H1 (cell line): ENCODE results near the gene ST8SIA4. TPM values are rescaled to one million over a fixed set of nuclear protein-coding genes. Genes with fewer than 3 reads are reported as not detected.

ENCODE experiments used
- CTCF ChIA-PET: fragments of 300-600 bp; sonication (Branson Sonifier 250); formaldehyde crosslinking; loops from one replicate; lab custom pipeline; 2021; ENCODE audit not compliant: partially characterized antibody; lab: Charles Lee
- POLR2A ChIA-PET: fragments of 300-600 bp; sonication (Branson Sonifier 250); formaldehyde crosslinking; loops from one replicate; lab custom pipeline; 2021; ENCODE audit warnings: inconsistent platforms; ENCODE audit not compliant: partially characterized antibody; lab: Charles Lee
- DNase-seq, 2 experiments: peaks; one replicate each; pipeline versions ENCODE4 v3.0.0 to v3.0.0-alpha.2; 2010 to 2022; ENCODE audit warnings: low spot score in 2 of 2, low read depth in 1 of 2, mixed read lengths in 1 of 2
- FAIRE-seq: peaks from 2 replicates; lab custom pipeline; 2011; peaks lifted over from hg19 to GRCh38; lab: Jason Lieb, UNC
- H2AFZ ChIP-seq: 2 replicates; pipeline ENCODE4 v1.8.1; 2012; ENCODE audit warnings: low read length, inconsistent platforms
- H2AK5ac ChIP-seq: 2 replicates; pipeline ENCODE4 v1.6.1; 2013; ENCODE audit warnings: low read depth, low read length
- H2BK120ac ChIP-seq: replicated peaks from 2 replicates; pipeline ENCODE3; 2013; ENCODE audit warnings: low read depth, low read length, inconsistent platforms
- H2BK12ac ChIP-seq: 2 replicates; pipeline ENCODE4 v1.6.1; 2013; ENCODE audit warnings: low read depth, low read length
- H2BK15ac ChIP-seq: 2 replicates; pipeline ENCODE4 v1.6.1; 2013; ENCODE audit warnings: low read length
- H2BK20ac ChIP-seq: 2 replicates; pipeline ENCODE4 v1.6.1; 2013; ENCODE audit warnings: low read length
- H2BK5ac ChIP-seq: 2 replicates; pipeline ENCODE4 v1.6.1; 2013; ENCODE audit warnings: low read depth, low read length
- H3K14ac ChIP-seq: 2 replicates; pipeline ENCODE4 v1.6.1; 2013; ENCODE audit warnings: inconsistent platforms; ENCODE audit not compliant: insufficient read length
- H3K18ac ChIP-seq: 2 replicates; pipeline ENCODE4 v1.6.1; 2013; ENCODE audit warnings: low read length; ENCODE audit errors: extremely low read depth
- H3K23ac ChIP-seq: 2 replicates; pipeline ENCODE4 v1.6.1; 2013; ENCODE audit warnings: inconsistent platforms; ENCODE audit not compliant: insufficient read length
- H3K23me2 ChIP-seq: 2 replicates; pipeline ENCODE4 v1.6.1; 2013; ENCODE audit warnings: low read depth, low read length
- H3K27ac ChIP-seq: 2 replicates; pipeline ENCODE4 v1.6.1; 2011; ENCODE audit warnings: low read depth, low read length, inconsistent platforms
- H3K27me3 ChIP-seq, 4 experiments: replicated peaks in 1 of 4; 1 replicate in 1 of 4; 2 replicates in 3 of 4; pipeline versions ENCODE4 v1.6.1 to v1.8.1; 2011 to 2013; ENCODE audit warnings: low read length in 3 of 4, mild to moderate bottlenecking in 3 of 4, inconsistent platforms in 2 of 4, mixed read lengths in 2 of 4, moderate library complexity in 1 of 4; ENCODE audit not compliant: control insufficient read depth in 3 of 4, insufficient read depth in 3 of 4; ENCODE audit errors: extremely low read depth in 1 of 4
- H3K36me3 ChIP-seq, 4 experiments: 2 replicates each; pipeline versions ENCODE4 v1.6.1 to v1.8.1; 2011 to 2013; ENCODE audit warnings: mild to moderate bottlenecking in 4 of 4, low read length in 3 of 4, moderate library complexity in 2 of 4, control low read depth in 1 of 4, inconsistent platforms in 1 of 4; ENCODE audit not compliant: insufficient read depth in 4 of 4, control insufficient read depth in 2 of 4
- H3K4ac ChIP-seq: replicated peaks from 2 replicates; pipeline ENCODE3; 2013; ENCODE audit warnings: low read length, low read depth, mixed read lengths, inconsistent platforms; ENCODE audit not compliant: insufficient read length
- H3K4me1 ChIP-seq, 4 experiments: replicated peaks in 1 of 4; 1 replicate in 1 of 4; 2 replicates in 3 of 4; pipeline versions ENCODE4 v1.6.1 to v1.8.1; 2011 to 2013; ENCODE audit warnings: low read length in 3 of 4, inconsistent platforms in 2 of 4, mixed read lengths in 1 of 4; ENCODE audit not compliant: insufficient read depth in 4 of 4, control insufficient read depth in 3 of 4
- H3K4me2 ChIP-seq, 2 experiments: 2 replicates each; pipeline versions ENCODE4 v1.6.1 to v1.8.1; 2011 to 2013; ENCODE audit warnings: low read depth in 2 of 2, low read length in 2 of 2, control low read depth in 1 of 2, inconsistent platforms in 1 of 2, mild to moderate bottlenecking in 1 of 2; ENCODE audit not compliant: insufficient read depth in 1 of 2
- H3K4me3 ChIP-seq, 4 experiments: fragments of 200-600, 300-600 bp in 1 of 4; sonication (generic), shearing (Covaris generic), sonication (Bioruptor Twin) in 1 of 4; 2 replicates each; pipeline versions ENCODE4 v1.5.1 to v1.8.1; 2011 to 2016; ENCODE audit warnings: low read length in 4 of 4, low read depth in 3 of 4, control low read depth in 2 of 4, inconsistent platforms in 2 of 4, mild to moderate bottlenecking in 2 of 4, mixed read lengths in 1 of 4, moderate library complexity in 1 of 4; ENCODE audit not compliant: insufficient read depth in 2 of 4; ENCODE audit errors: extremely low read depth in 1 of 4
- H3K56ac ChIP-seq: replicated peaks from 2 replicates; pipeline ENCODE3; 2013; ENCODE audit warnings: low read depth, mild to moderate bottlenecking, mixed read lengths, low read length, inconsistent platforms; ENCODE audit not compliant: insufficient read length
- H3K79me1 ChIP-seq: 2 replicates; pipeline ENCODE4 v1.6.1; 2013; ENCODE audit warnings: low read depth, low read length, control low read depth
- H3K79me2 ChIP-seq, 2 experiments: 2 replicates each; pipeline versions ENCODE4 v1.6.1 to v1.8.1; 2012 to 2013; ENCODE audit warnings: low read length in 2 of 2, mild to moderate bottlenecking in 2 of 2, inconsistent platforms in 1 of 2; ENCODE audit not compliant: insufficient read depth in 2 of 2, control insufficient read depth in 1 of 2
- H3K9ac ChIP-seq, 4 experiments: replicated peaks in 1 of 4; 1 replicate in 1 of 4; 2 replicates in 3 of 4; pipeline versions ENCODE4 v1.6.1 to v1.8.1; 2011 to 2013; ENCODE audit warnings: low read depth in 3 of 4, low read length in 3 of 4, control low read depth in 2 of 4, mild to moderate bottlenecking in 2 of 4, moderate library complexity in 2 of 4, inconsistent platforms in 1 of 4; ENCODE audit errors: extremely low read depth in 1 of 4
- H3K9me3 ChIP-seq, 2 experiments: 2 replicates each; pipeline versions ENCODE4 v1.6.1 to v1.8.1; 2012 to 2013; ENCODE audit warnings: mild to moderate bottlenecking in 2 of 2, moderate library complexity in 2 of 2, control low read depth in 1 of 2, inconsistent platforms in 1 of 2, low read depth in 1 of 2, low read length in 1 of 2, mixed read lengths in 1 of 2; ENCODE audit not compliant: insufficient read depth in 2 of 2
- H4K20me1 ChIP-seq, 2 experiments: replicated peaks in 1 of 2; 2 replicates each; pipeline versions ENCODE3 to v1.8.1; 2011 to 2013; ENCODE audit warnings: inconsistent platforms in 2 of 2, low read length in 2 of 2, mild to moderate bottlenecking in 1 of 2; ENCODE audit not compliant: insufficient read depth in 2 of 2, control insufficient read depth in 1 of 2
- H4K5ac ChIP-seq: 2 replicates; pipeline ENCODE4 v1.6.1; 2013; ENCODE audit warnings: low read length, low read depth, mixed read lengths, inconsistent platforms; ENCODE audit not compliant: insufficient read length
- H4K8ac ChIP-seq: 2 replicates; pipeline ENCODE4 v1.8.0; 2013; ENCODE audit warnings: mild to moderate bottlenecking, moderate library complexity, low read length, inconsistent platforms; ENCODE audit not compliant: insufficient read depth; ENCODE audit errors: extremely low read depth
- H4K91ac ChIP-seq: replicated peaks from 2 replicates; pipeline ENCODE3; 2013; ENCODE audit warnings: low read length, mixed read lengths, inconsistent platforms; ENCODE audit not compliant: insufficient read length
- MAX ChIP-seq: IDR thresholded peaks from 2 replicates; pipeline ENCODE4 v1.6.1; 2012; ENCODE audit warnings: inconsistent platforms
- WGBS, 2 experiments: shearing (Covaris generic) in 1 of 2; methylation state at CpG; one replicate each; pipeline versions ENCODE4 v1.1.6 to v1.1.7; 2013 to 2015; ENCODE audit warnings: low lambda C conversion rate in 2 of 2, mixed read lengths in 2 of 2, inconsistent platforms in 1 of 2, low coverage in 1 of 2, missing lambda C conversion rate in 1 of 2; ENCODE audit not compliant: insufficient replicate concordance in 2 of 2, insufficient coverage in 1 of 2, insufficient read length in 1 of 2; ENCODE audit errors: extremely low coverage in 1 of 2, missing lambda C conversion rate in 1 of 2; 5-methylcytosine and 5-hydroxymethylcytosine counted together
- polyA plus RNA-seq, 7 experiments: library from polyadenylated mRNA; depleted of rRNA in 3 of 7; stranded (reverse) in 5 of 7; unstranded in 2 of 7; fragments of >200 nt in 5 of 7; fragments of 200-250 nt in 2 of 7; gene quantifications; 1 replicate in 5 of 7; 2 replicates in 1 of 7; 4 replicates in 1 of 7; pipeline versions ENCODE4 v1.2.1 to v1.2.3, GENCODE V29; 2011 to 2013; ENCODE audit warnings: missing spikeins in 2 of 7, mixed read lengths in 2 of 7
- total RNA-seq: library from RNA; stranded (reverse); fragmentation: NEBNext Ultra II Directional; extraction: Animal tissue kit (Norgen Biotek cat#: 25700); gene quantifications from 2 replicates; pipeline ENCODE4 v1.2.1, GENCODE V29; 2021

Gene ST8SIA4
- total and polyA plus RNA-seq, 2 of the 8 experiments (the other 6 are each of a cell fraction or from before 2014, with no cell fraction given) = 0.08 to 0.50 TPM

- Histone ChIP-seq H2AFZ (no peak overlapping the region), H3K4ac (no peak overlapping the region), H3K9me3 (no peaks in the 10 kb centered on the region), H3K79me2 (no peaks in the 10 kb centered on the region), H2BK20ac (no peak overlapping the region), H3K14ac (no peak overlapping the region), H3K4me3 (no peak overlapping the region), H3K4me2 (no peak overlapping the region), H4K5ac (no peak overlapping the region), H3K4me1 (peaks cover 0 to 7% (median 2%) of the 10 kb centered on the region in 4 experiments; a peak in 3 of 7 replicates), H4K20me1 (no peaks in the 10 kb centered on the region), H3K9ac (no peak overlapping the region), H4K8ac (no peak overlapping the region), H2BK120ac (no peak overlapping the region), H3K27me3 (no peaks in the 10 kb centered on the region), H2BK12ac (no peak overlapping the region), H3K23me2 (no peaks in the 10 kb centered on the region), H3K18ac (no peak overlapping the region), H2BK15ac (no peak overlapping the region), H3K23ac (no peak overlapping the region), H3K56ac (no peak overlapping the region), H3K79me1 (no peaks in the 10 kb centered on the region), H4K91ac (no peak overlapping the region), H3K36me3 (no peaks in the 10 kb centered on the region), H3K27ac (no peak overlapping the region), H2BK5ac (no peak overlapping the region), H2AK5ac (no peak overlapping the region)
- TF ChIP-seq MAX = no peak
- WGBS, 2 experiments = 80% methylated on average over 2 of the region's 2 CpGs; no CpG with 5 or more reads in 1 of the 2 experiments
- FAIRE-seq (no peak), DNase-seq (no peak)
- ChIA-PET POLR2A (no interaction called here), CTCF (interaction anchor here (0.9 kb wide), 1 partner anchor 132 kb away, joined by 4 read pairs; no protein-coding TSS in a partner anchor)
Observed at GRCh38 chr5:100840370-100840769, 62.7 kb downstream of the ST8SIA4 start.
